NOMO-1 treated with dmso at 0.1 percent for 144 hours (cell line): ENCODE results near the gene OSM.
A peak's percentile ranks its signal among the peaks of the same experiment; 100 is the strongest.

Source experiments
- DNase-seq: peaks from one replicate; lab custom pipeline; 2025; ENCODE audit not compliant: unreplicated experiment; lab: John Stamatoyannopoulos, UW

The OSM gene

DNA sequence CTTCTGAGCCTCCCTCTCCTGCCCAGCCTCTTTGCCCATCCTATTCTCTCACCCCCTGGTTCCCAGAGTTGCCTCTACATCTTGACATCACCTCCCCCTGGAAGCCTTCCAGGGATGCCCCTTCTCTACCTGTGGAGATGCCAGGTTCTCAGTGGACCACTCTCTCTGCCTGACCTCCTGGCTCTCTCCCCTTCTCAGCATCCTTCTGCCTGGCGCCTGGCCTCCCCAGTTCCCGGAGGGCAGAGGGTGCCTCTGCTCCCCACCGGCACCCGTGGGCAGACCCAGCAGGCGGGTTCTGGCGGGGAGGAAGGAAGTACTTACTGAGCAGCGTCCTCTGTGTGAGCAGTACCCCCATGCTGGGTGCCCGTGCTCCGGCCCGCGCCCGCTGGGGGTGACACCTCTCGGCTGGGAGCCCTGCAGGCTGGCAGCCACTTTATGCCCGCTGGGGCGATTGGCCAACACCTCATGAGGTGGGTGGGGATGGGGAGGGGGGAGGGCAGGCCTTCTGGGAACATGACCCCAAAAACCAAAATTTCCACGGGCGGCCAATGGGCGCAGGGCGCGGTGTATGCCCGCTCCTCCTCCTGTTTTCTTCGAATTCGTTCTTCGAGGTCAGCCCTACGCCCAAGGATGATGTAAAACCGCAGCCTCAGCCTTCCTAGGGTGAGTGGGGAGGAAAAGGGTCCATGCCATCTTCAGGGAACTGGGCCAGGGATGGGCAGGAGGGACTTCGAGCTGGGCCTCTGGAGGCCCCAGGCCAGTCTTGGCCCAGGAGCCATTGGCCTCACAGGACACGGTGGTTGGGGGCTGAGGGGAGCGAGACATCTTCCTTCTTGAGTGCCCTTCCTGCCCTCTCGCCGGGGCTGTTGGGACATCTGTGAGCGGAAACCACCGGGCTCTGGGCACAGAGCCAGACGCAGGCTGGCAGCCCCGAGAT lies at the start of gene OSM:
Gene OSM (minus strand): TSS at position 407 of the 937 bp plus-strand sequence. CDS start 52 bp downstream, at position 355.
- DNase-seq = peak; percentile 76

DNA sequence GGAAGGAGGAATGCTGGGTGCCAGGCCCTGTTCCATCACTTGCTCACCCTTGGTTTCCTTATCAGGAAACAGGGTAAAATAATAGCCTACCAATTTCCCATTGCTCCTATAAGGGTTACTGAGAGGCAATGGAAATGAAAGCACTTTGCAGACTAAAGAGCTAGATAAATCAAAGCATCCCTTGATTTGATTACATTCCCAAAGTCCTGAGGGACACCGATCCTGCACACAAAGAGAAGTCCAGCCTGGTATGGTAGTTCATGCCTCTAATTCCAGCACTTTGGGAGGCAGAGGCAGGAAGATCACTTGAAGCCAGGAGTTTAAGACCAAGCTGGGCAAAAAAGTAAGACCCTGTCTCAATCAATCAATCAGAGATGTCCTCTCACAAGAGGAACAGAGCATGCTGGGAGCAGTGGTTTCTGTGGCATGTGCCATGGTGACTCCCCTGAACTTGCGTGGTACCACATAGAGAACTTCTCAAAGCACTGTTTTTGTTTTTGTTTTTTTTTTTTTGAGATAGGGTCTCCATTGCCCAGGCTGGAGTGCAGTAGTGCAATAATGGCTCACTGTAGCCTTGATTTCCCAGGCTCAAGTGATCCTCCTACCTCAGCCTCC lies 49.4 kb upstream of the OSM start:
- DNase-seq = no peak

DNA sequence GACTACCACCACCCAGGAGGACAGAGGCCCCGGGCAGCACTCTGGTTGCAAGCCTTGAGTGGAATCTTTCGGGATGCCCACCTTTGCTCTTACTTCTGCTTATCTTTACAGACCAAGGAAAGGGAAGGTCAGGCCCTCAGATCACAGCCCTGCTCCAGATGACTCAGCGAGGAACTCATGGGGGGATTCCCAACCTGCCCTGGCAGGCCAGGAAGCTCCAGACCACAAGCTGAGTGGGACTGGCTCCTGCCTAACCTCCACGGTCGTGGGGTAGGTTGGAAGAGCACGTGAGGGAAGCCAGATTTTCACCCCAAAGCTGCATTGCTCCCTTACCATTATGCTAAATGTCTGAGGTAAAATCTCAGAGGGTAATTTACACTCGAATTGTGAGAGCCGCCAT lies 48.3 kb upstream of the OSM start:
- no peak for DNase-seq

DNA sequence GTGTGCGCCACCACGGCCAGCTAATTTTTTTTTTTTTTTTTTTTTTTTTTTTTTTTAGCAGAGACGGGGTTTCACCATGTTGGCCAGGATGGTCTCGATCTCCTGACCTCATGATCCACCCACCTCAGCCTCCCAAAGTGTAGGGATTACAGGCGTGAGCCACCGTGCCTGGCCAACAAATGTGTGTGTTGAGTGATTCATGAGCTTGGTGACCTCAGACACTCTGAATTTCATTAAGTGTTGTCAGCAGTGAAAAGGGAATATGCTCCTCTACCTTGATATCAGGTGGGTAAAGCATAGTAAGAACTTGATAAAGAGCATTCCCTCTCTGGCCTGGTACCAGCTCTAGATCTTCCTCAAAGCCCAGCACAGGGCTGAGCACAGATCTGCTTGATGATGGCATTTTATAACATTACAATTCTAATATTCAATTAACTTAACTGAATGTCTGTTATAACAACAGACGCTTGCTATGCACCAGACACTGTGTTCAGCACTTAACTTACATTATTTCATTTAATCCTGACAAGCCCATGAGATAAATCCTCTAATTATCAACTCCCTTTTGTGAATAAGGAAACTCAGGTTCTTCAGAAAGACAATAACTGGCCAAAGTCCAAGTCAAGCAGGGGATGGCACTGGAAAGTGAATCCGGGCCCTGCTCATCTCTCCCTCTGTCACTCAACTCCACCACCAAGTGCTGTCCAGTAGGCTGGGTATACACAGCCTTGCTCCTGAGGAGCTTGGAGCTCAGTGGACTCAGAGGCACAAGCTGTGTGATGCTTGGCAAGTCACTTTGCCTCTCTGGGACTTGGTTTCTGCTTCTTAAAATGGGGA lies 47.1 kb upstream of the OSM start:
- DNase-seq = no peak

DNA sequence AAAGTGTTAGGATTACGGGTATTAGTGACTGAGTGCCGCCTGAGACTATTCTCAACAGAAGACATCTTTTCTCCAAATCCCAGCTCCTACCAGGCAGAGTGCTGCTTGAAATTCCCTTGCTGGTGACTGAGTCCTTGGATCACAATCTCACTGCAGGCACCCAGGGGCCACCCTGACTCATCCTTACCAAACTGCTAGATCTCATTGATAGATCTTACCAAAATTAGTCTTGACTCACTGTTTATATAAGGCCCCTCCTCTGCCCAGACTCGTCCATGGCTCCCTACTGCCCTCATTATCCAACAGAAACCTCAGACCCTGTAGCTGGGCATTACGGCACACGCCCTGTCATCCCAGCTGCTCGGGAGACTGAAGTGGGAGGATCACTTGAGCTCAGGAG lies 45.4 kb upstream of the OSM start:
- no peak for DNase-seq

DNA sequence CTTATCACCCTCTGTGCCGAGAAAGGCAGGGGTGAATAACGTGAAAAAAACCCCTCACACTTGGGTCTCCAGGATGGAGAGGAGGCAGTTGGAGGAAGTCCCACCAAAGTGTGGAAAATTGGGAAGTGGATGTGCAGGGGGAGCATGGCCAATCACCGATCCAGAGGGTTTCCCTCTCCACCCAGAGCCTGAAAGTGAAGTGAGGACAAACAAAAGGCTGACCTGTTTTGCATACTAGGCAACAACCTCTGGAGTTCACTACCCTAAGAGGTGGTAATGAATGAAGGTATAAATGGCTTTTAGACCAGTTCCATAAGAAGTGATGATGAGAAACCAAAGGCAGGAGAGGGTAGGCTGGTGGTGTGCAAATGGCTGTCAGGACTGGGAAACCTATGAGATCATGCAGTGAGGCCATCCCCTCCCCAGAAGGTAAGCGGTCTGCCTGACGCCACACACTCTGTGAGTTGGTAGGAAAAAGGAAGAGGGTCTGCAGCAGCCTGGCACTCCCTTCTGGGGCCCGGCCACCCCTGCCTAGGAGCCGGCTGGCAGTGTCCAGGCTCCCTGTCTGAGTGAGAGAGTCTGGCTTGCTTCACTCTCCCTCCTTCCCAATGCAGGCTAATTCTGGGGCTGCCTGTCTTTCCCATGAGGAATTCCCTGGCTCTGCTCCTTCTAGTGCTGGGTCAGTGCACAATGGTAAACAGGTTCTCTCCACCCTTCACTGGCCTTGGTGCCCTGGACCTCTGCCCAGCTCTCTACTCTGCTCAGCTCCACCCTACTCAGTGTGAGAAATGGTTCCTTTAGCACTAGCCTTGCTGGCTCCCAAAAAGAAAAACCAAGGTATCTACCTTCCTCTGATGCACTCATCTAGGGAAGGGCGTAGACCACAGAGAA lies 44.5 kb upstream of the OSM start:
- DNase-seq = no peak

DNA sequence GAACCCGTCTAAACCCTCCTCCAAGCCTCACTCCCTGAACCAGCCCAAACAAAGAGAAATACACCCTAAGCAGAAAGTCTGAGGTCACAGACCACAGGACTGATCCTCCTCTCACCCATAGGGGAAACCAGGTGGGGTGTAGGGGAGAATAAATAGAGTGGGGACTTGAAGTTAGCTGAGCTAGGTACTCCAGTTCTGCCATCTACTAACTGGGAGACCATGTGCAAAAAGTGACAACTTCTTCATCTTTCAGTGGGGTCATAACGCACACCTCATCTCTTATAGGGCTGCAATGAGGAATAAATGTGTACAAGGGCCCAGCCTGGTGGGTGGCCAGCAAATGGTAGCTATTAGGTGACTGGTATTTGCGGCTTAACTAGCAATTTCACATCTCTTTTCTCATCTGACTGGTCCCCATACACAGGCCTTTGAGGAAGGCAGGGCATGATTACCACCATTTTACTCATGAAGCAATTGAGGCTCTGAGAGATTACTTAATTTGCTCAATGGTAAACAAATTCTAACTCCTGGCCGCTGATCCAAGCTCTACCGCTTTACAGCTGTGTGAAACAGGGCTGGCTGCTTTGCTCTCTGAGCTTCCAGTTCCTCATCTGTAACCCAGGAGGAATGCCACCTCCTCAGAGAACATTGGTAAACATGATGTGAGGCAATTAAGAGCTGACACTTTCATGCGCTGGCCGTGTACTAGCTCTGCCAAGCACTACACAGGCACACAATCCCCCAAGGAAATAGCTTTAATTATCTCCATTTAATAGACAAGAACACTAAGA lies 43.5 kb upstream of the OSM start:
- DNase-seq = peak; percentile 70

DNA sequence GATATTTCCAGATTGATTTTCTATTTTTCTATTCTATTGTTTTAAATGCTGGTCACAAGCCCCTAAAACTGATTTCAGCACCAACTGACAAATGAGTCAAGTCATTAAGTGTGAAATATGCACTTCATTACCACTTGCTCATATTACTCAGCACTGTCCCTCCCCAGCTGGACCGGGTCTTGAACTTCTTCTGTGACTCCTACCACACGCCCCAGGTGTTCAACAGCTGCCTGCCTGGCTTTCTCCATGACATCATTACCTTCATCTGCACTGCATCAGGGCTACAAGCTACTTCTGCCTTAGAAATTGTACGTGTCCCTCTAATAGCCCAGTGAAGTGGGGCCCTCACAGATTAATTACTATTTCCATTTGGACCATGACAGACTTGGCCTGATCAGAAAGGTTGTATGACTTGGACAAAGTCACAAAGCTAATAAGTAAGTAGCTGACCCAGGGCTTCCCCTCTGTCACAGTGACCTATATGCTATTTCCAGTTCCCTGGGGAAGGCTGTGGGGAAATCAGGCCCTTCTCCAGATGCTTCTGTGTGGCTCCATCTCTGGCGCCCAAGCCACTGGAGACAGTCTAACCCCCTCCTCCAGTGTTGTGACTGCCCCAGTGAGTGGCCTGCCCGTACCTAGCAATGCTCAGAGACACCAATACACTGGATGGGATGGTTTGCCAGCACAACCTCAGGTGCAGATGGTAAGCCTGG lies 42.0 kb upstream of the OSM start:
- no peak for DNase-seq

DNA sequence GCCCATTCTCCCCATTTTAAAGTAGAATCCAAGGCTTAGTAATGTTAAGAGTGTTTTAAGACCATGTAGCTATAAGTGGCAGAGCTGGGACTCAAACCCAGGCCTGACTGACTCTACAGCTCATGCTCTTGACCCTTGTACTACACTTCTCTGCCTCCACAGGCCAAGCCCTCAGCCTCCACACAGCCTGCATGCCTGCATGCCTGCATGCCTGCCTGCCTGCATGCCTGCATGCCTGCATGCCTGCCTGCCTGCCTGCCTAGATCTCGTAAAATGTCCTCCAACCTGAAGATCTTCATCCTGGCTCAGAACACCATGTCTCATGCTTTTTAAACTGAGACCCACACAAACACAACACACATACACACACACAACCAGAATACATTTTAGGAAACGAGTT lies 41.4 kb upstream of the OSM start:
- DNase-seq = no peak

DNA sequence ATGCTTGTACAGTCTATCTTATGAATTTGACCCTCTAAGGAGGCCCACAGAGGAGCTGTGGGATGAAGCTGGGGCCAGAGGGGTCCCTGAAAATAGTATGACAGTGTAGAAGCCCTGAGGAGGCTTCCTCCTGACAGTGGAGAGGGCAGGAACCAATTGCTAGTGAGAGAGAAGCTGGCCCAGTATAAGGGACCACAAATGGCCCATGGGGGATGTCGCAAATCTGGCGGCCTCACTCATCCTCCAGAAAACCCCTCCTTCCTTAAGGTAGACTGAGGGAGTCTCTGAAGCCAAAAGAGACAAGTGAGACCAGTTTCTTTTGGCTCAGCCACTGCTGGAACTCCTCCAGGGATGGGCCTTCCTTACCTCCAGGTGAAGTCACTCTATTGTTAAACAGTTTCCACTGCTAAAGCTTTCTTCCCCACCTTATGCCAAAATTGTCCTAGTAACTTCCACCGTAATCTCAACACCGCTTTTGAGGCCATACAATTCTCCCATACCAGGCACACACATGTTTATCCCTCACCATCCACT lies 40.5 kb upstream of the OSM start:
- DNase-seq = no peak

DNA sequence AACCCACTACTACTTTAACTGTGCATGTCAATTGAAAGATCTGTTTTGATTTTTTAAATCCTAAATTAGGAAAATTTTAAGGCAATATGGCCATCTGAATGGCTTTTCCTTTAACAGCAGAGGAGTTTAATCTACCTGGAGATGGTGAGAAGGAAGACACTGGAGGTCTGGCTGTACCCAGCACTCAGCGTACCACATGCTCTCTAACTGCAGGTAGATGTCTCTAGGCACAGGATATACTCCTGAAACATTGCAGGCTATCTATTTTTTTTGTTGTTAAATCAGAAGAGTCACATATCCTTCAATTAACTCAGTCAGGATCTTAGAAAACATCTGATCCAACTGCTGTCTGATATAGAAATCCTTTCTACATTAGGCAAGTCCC lies 40.0 kb upstream of the OSM start:
- no peak for DNase-seq

DNA sequence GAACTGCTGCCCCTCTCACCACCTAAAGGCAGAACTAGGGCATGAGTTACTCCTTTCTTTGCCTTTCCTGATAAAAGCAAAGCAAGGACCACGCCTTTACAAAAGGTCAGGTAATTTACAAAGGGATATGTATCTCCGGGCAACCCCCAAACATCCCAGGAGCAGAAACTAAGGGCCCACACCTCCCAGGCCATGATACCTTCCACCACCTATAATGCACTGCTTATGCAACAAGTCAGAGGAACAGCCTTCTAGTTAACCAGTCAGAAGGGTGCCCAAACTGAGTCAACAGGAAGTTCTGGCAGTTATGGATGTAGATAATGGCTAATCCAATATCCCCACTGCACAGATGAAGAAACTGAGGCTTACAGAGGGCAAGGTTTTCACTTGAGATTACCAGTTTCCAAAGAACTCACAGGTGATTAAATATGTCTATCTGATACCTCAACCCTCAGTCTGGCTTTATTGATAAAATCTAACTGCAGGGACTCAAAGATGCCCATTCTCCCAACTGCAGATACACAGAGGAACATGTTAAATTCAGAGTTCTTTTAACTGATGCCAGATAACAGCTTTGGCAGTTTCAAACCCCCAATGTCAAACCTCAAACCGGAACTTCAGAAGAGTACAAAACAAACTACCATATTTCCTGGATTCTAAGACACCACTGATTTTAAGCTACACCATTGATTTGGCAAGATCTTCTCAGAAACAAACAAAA lies 39.4 kb upstream of the OSM start:
- no peak for DNase-seq

DNA sequence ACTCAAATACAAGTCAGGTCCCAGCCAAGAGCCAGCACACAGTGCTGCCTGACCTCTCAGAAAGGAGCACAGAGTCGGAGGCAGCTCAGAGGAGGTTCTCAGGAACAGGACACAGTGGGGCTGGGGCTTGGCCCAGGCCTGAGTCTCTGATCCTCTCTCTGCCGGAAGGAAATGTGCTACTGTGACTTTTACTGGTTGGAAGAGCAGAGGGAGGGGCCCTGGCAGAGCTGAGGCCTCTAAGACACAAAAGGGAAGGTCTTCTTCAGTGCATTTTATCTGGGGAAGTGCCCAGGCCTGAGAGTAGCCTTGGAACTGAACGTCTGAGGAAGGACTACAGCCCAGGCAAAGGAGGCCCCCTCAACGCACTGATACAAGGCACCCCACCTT lies 38.9 kb upstream of the OSM start:
- DNase-seq = peak; percentile 87

DNA sequence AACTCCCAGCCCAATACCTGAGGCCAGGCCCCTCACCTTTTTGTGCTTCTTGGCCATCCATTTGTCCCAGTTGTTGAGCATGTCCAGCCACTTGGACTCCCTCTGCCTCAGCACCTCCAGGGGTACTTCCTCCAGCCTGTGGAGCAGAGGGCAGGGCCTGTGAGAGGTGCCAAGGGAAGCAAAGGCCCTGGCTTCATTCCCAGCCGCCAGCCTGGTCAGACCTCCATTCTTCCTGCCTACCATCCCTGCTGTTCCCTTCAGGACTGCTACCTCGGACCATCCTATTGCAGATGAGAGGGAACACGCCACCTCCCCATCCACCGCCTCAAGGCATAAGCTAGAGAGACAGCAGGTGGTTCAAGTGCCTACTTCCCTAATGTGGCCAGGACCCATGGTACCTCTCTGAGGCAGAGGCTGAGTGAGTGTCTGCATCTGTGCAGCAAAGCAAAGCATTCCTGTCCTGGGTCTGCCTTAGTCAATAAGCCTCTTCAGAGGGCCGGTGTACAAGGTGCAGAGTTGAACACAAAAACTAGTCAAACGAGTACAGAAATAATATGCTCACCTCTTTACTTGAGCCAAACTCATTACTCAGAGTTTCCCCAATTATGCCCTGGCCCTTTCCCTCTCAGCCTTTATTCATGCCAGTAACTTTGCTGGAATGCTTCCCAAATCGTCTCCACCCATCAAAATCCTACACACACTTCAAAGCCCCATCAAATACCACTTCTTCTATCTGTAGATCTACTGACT lies 38.0 kb upstream of the OSM start:
- no peak for DNase-seq

DNA sequence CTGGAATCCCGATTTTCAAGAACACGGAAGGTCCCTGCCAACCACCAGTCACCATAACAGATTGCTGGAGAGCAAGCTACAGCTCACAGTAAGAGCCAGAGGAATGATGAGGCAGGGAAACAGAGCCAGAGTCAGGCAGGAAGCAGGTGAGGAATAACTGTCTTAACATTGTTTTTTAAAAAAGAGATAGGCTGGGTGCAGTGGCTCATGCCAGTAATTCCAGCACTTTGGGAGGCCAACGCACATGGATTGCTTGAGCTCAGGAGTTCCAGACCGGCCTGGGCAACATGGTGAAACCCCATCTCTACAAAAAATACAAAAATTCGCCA lies 36.1 kb upstream of the OSM start:
- DNase-seq = no peak

DNA sequence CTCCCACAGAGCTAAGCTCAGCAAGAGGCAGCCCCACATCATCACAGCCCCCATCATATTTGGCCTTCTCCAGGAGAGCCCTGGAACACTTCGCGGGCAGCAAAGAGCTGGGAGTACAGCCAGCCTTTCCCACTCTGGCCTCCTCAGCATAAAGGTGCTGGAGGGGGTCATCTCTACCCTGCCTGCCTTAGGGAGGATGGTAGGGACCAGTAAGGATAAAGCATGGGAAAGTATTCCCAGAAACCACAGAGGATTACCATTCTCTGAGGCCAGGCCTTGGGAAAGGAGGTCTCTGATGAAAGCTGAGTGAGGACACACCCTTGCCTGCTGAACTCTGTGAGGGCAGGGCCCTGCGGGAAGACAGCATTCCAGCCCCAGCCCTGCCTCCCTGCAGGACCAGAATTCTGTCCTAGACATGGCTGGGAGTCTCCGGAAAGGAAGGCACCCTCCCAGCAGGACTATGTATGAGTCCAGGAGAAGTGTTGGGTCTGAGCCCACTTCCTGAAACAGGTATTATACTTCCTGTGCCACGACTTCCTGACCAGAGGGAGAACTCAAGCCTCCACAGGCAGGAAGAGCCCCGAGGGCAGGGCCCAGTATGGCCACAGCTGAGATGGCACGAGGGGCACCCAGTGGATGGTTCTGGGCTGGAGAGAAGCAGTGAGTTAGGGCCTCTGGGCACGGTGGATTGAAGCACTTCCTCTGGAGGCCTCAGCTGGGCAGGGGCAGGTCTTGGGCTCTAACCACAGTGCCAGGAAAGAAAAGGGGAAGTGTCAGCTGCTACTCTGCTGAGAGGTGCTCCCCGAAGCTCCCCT lies 35.6 kb upstream of the OSM start:
- DNase-seq = peak; percentile 92

DNA sequence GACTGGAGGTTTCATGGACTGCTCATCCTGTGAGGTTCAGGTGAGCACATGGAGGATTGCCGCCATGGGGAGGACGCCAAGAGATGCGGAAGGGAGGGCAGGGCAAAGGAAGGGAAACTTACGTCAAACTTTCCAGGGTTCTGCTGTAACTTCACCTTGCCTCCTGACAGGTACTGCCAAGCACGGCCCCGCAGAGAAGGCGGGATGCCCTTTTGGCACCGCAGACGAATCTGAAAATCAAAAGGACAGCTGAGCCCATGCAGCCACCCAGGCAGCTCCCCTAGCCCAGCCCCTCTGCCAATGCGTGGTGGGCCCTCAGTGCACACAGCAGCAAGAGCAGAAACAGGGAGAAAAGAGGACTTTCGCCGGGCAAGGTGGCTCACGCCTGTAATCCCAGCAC lies 32.7 kb upstream of the OSM start:
- DNase-seq = no peak
